K562 (cell line): ENCODE results near the gene DGCR6. TPM values are rescaled to one million over a fixed set of nuclear protein-coding genes. Genes with fewer than 3 reads are reported as not detected.
"Not testable (repeated sequence)": the region's sequence is repeated elsewhere in the genome, so short reads cannot be mapped to it uniquely, and the experiment has no call there.

Source experiments
- ATAC-seq: fragments of 200-7000 bp; cut with Tn5 transposase; 3 replicates; pipeline ENCODE4 v1.9.1; 2020; ENCODE audit warnings: moderate library complexity
- BruUV-seq: library from RNA; stranded (reverse); fragments of 400-500 nt; replicated peaks from 2 replicates; lab custom pipeline; 2021; lab: Mats Ljungman, UMichigan
- CTCF ChIA-PET: fragments of 300-600 bp; formaldehyde crosslinking; extraction: SDS; loops from one replicate; lab custom pipeline; 2021; ENCODE audit warnings: low intra/inter-chr PET ratio; lab: Yijun Ruan, JAX
- POLR2A ChIA-PET: fragments of 300-600, 350-650 bp; sonication (Branson Sonifier 250); formaldehyde crosslinking; extraction: SDS; loops from one replicate; lab custom pipeline; 2021; ENCODE audit warnings: antibody characterized with exemption, inconsistent platforms; lab: Yijun Ruan, JAX
- DNase-seq, 4 experiments: peaks; one replicate each; pipeline versions ENCODE4 v3.0.0 to v3.0.0-alpha.2; 2011 to 2018; ENCODE audit warnings: low spot score in 3 of 4, mixed read lengths in 3 of 4; ENCODE audit errors: extremely low read depth in 1 of 4
- FAIRE-seq: peaks from 2 replicates; lab custom pipeline; 2011; peaks lifted over from hg19 to GRCh38; lab: Jason Lieb, UNC
- H2AFZ ChIP-seq: 2 replicates; pipeline ENCODE4 v1.6.0; 2011; ENCODE audit warnings: low read depth, low read length, control low read depth, inconsistent platforms
- H3K27ac ChIP-seq: fragments of 200-600 bp; 3 replicates; pipeline ENCODE4 v1.8.0; 2011; ENCODE audit warnings: low read depth, mild to moderate bottlenecking, control low read depth, inconsistent platforms, low read length, moderate library complexity, mixed read lengths; ENCODE audit errors: extremely low read depth
- H3K27me3 ChIP-seq, 2 experiments: fragments of 300-600 bp in 1 of 2; 2 replicates in 1 of 2; 3 replicates in 1 of 2; pipeline versions ENCODE4 v1.6.0 to v1.8.0; 2011; ENCODE audit warnings: inconsistent platforms in 2 of 2, low read length in 2 of 2, mild to moderate bottlenecking in 1 of 2, mixed read lengths in 1 of 2, moderate library complexity in 1 of 2; ENCODE audit not compliant: control insufficient read depth in 2 of 2, insufficient read depth in 2 of 2
- H3K36me3 ChIP-seq: fragments of 300-600 bp; 3 replicates; pipeline ENCODE4 v1.8.0; 2011; ENCODE audit warnings: mild to moderate bottlenecking, low read length, inconsistent platforms; ENCODE audit not compliant: control insufficient read depth, insufficient read depth
- H3K4me1 ChIP-seq, 2 experiments: fragments of 200-600 bp in 1 of 2; replicated peaks in 1 of 2; 2 replicates in 1 of 2; 3 replicates in 1 of 2; pipeline versions ENCODE4 v1.5.1 to v1.8.0; 2011; ENCODE audit warnings: inconsistent platforms in 2 of 2, low read length in 2 of 2, mild to moderate bottlenecking in 1 of 2, mixed read lengths in 1 of 2, moderate library complexity in 1 of 2; ENCODE audit not compliant: control insufficient read depth in 2 of 2, insufficient read depth in 2 of 2
- H3K4me2 ChIP-seq: 2 replicates; pipeline ENCODE4 v1.6.1; 2011; ENCODE audit warnings: low read length, control low read depth, inconsistent platforms, mixed read lengths; ENCODE audit not compliant: insufficient read depth
- H3K4me3 ChIP-seq: fragments of 200-600 bp; sonication (generic), shearing (Covaris generic); 2 replicates; pipeline ENCODE4 v1.5.1; 2016; ENCODE audit warnings: control low read depth, inconsistent platforms
- H3K79me2 ChIP-seq: fragments of 200-600 bp; 3 replicates; pipeline ENCODE4 v1.8.0; 2011; ENCODE audit warnings: low read length, inconsistent platforms; ENCODE audit not compliant: control insufficient read depth, insufficient read depth
- H3K9ac ChIP-seq, 2 experiments: 2 replicates each; pipeline versions ENCODE4 v1.6.0 to v1.6.1; 2011; ENCODE audit warnings: low read depth in 2 of 2, low read length in 2 of 2, control low read depth in 1 of 2, inconsistent platforms in 1 of 2, mild to moderate bottlenecking in 1 of 2, mixed read lengths in 1 of 2; ENCODE audit not compliant: insufficient read depth in 1 of 2
- H3K9me1 ChIP-seq: one replicate; pipeline ENCODE4 v1.6.0; 2011; ENCODE audit warnings: inconsistent platforms, mild to moderate bottlenecking, low read length, moderate library complexity; ENCODE audit not compliant: control insufficient read depth, insufficient read depth
- H3K9me3 ChIP-seq: replicated peaks from 2 replicates; pipeline ENCODE4 v1.5.1; 2011; ENCODE audit warnings: low read depth, low read length, inconsistent platforms; ENCODE audit not compliant: control insufficient read depth, insufficient read depth
- H4K20me1 ChIP-seq: replicated peaks from 2 replicates; pipeline ENCODE4 v1.6.1; 2011; ENCODE audit warnings: low read length, inconsistent platforms, mixed read lengths; ENCODE audit not compliant: control insufficient read depth, insufficient read depth
- MCM2 ChIP-seq: fragments of 450-650 bp; IDR thresholded peaks from 2 replicates; pipeline ENCODE4 v1.6.1; 2017; ENCODE audit warnings: low read depth, mild to moderate bottlenecking
- ZNF174 ChIP-seq: fragments of 250-450 bp; sonication (Bioruptor Pico); IDR thresholded peaks from 2 replicates; pipeline ENCODE4 v1.4.0; 2020; ENCODE audit warnings: mild to moderate bottlenecking
- WGBS: fragments of 100-300 bp; shearing (Covaris generic); methylation state at CpG from one replicate; pipeline ENCODE4 v1.1.6; 2016; ENCODE audit warnings: low coverage, mixed read lengths; ENCODE audit not compliant: insufficient coverage; ENCODE audit errors: missing lambda C conversion rate; 5-methylcytosine and 5-hydroxymethylcytosine counted together
- in situ Hi-C: fragments of 300-500 bp; cut with MboI; formaldehyde crosslinking; loops from 4 replicates; pipeline ENCODE4 v1.15.0; 2018; ENCODE audit warnings: inconsistent platforms, mixed read lengths
- intact Hi-C: fragments of 100-400 bp; cut with micrococcal nuclease; formaldehyde crosslinking; loops from 2 replicates; pipeline ENCODE4 v1.14.2; 2022
- polyA plus RNA-seq, 8 experiments: library from polyadenylated mRNA; depleted of rRNA in 4 of 8; stranded (reverse) in 5 of 8; unstranded in 3 of 8; fragments of >200 nt; fragmentation: Nextera tagmentation in 2 of 8; fragmentation: Illumina TruSeq in 1 of 8; extraction: Ambion mirVana in 2 of 8; extraction: Trizol in 1 of 8; gene quantifications; 2 replicates each; pipeline versions ENCODE4 v1.2.1 to v1.2.3, GENCODE V29; 2011 to 2014; ENCODE audit warnings: inconsistent platforms in 1 of 8, missing spikeins in 1 of 8
- total RNA-seq, 7 experiments: library from RNA; depleted of rRNA in 6 of 7; stranded (reverse); fragments of >200 nt in 6 of 7; fragmentation: Illumina TruSeq in 2 of 7; extraction: Trizol in 2 of 7; gene quantifications; 2 replicates each; pipeline versions ENCODE4 v1.2.1 to v1.2.3, GENCODE V29; 2011 to 2021; ENCODE audit warnings: low replicate concordance in 1 of 7

DGCR6 gene
- total and polyA plus RNA-seq, 9 of the 15 experiments (the other 6 are each of a cell fraction or from before 2014, with no cell fraction given), result 0.32 to 2.4 (median 1.7) TPM; not detected in 1

GRCh38 chr22:18935889-18936529, 29.9 kb downstream of the DGCR6 start, which contains the start of gene PRODH:
Gene PRODH (minus strand): TSS chr22:18936293. CDS start chr22:18936287, 6 bp downstream.
- Histone ChIP-seq H3K4me1 (no peaks in the 10 kb centered on the region), H3K79me2 (no peaks in the 10 kb centered on the region), H3K9me3 (no peaks in the 10 kb centered on the region), H3K27ac (no peak within 1 kb of the TSS), H3K9me1 (no peaks in the 10 kb centered on the region), H4K20me1 (no peaks in the 10 kb centered on the region), H3K27me3 (no peaks in the 10 kb centered on the region), H3K36me3 (no peaks in the 10 kb centered on the region), H3K4me2 (no peak within 1 kb of the TSS), H3K4me3 (no peak within 1 kb of the TSS), H2AFZ (no peak within 1 kb of the TSS), H3K9ac (no peak within 1 kb of the TSS)
- DNase-seq (no peak), FAIRE-seq (no peak), ATAC-seq (peak; percentile 81)
- no CpG with 5 or more reads among the region's 67 CpGs for WGBS
- intact Hi-C loops (no loop called here), in situ Hi-C loops (no loop called here)
- TF ChIP-seq MCM2 (no peak), ZNF174 (CRISPR knock-in tag) (no peak)
- BruUV-seq, result no TSS peak
- POLR2A ChIA-PET, result interaction anchor here (0.7 kb wide), 1 partner anchor 1506 kb away, joined by 4 read pairs; no protein-coding TSS in a partner anchor
- CTCF ChIA-PET, result no interaction called here

GRCh38 chr22:18938691-18939090, 32.6 kb downstream of the DGCR6 start:
- H4K20me1 ChIP-seq, H3K4me2 ChIP-seq, H3K4me1 ChIP-seq, H3K9me1 ChIP-seq, in situ Hi-C loops, H3K9ac ChIP-seq, intact Hi-C loops, H2AFZ ChIP-seq, H3K27ac ChIP-seq, H3K27me3 ChIP-seq, H3K9me3 ChIP-seq, BruUV-seq, ATAC-seq, H3K79me2 ChIP-seq, H3K36me3 ChIP-seq, H3K4me3 ChIP-seq, POLR2A ChIA-PET, CTCF ChIA-PET, DNase-seq, FAIRE-seq: not testable (repeated sequence)
- no CpG with 5 or more reads among the region's 8 CpGs for WGBS

DNA sequence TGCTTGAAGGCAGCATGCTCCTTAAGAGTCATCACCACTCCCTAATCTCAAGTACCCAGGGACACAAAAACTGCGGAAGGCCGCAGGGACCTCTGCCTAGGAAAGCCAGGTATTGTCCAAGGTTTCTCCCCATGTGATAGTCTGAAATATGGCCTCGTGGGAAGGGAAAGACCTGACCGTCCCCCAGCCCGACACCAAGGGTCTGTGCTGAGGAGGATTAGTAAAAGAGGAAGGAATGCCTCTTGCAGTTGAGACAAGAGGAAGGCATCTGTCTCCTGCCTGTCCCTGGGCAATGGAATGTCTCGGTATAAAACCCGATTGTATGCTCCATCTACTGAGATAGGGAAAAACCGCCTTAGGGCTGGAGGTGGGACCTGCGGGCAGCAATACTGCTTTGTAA, 41.0 kb downstream of the DGCR6 start:
- H3K36me3 ChIP-seq, H3K4me1 ChIP-seq, FAIRE-seq, H3K9me1 ChIP-seq, H3K9me3 ChIP-seq, H3K9ac ChIP-seq, CTCF ChIA-PET, POLR2A ChIA-PET, ATAC-seq, H3K4me3 ChIP-seq, DNase-seq, H2AFZ ChIP-seq, intact Hi-C loops, H3K27ac ChIP-seq, H4K20me1 ChIP-seq, in situ Hi-C loops, H3K79me2 ChIP-seq, H3K4me2 ChIP-seq: not testable (repeated sequence)
- TSS peak; percentile 100 for BruUV-seq
- WGBS, result no CpG with 5 or more reads among the region's 9 CpGs
- peaks cover 21 to 25% of the 10 kb centered on the region in 2 experiments; a peak in 4 of 5 replicates for H3K27me3 ChIP-seq
